Cerebellar cortex (tissue), 1 donor: Measurements from ENCODE around the gene PDE9A.

ENCODE experiments used
- DNase-seq: peaks from one replicate; pipeline ENCODE4 v3.0.0-alpha.2; 2015; ENCODE audit warnings: low spot score

Gene PDE9A

DNA sequence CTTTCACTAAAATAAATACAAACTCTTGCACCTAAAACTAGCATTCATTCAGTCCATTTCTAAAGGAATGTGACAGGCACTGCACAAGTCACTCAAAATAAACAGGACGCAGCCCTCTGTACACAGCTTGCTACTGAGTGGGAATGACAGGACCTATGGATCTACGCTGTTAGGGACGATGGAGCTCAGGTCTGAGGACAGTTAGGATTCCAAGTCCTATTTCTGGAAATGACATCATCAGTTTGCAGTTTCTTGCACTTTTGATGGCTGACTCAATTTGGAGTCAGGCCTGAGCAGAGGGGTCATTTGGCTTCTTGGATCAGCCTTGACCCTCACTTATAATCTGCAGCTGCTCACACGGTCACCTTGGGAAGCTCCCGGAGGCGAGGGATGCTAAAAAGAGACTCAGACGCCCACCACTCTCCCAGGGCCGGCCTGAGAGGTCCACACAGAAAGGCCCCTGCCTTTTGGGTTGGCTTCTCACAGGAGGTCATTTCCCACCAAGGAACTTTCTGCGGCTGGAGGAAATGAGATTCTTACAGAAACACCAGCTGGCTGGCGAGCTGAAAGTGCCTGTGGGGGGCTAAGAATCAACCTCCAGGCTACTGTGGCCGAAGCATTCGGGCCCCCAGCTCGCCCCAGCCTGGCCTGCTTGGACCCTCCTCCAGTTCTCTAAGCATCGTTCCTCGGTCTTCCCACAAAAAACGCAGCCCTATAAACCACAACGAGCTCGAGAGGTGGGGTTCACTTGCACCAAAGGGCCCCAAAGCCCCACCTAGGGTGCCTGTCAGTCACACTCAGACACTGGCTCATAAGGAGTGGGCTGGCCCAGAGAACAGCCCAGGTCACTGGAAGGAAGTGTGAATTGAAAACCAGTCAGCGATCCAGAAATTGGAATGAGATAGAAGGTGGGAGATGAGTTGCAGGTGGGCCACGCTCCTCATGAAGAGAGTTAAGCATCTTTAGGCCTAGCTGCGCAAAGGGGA is 8.9 kb upstream of the PDE9A start:
- no peak for DNase-seq

DNA sequence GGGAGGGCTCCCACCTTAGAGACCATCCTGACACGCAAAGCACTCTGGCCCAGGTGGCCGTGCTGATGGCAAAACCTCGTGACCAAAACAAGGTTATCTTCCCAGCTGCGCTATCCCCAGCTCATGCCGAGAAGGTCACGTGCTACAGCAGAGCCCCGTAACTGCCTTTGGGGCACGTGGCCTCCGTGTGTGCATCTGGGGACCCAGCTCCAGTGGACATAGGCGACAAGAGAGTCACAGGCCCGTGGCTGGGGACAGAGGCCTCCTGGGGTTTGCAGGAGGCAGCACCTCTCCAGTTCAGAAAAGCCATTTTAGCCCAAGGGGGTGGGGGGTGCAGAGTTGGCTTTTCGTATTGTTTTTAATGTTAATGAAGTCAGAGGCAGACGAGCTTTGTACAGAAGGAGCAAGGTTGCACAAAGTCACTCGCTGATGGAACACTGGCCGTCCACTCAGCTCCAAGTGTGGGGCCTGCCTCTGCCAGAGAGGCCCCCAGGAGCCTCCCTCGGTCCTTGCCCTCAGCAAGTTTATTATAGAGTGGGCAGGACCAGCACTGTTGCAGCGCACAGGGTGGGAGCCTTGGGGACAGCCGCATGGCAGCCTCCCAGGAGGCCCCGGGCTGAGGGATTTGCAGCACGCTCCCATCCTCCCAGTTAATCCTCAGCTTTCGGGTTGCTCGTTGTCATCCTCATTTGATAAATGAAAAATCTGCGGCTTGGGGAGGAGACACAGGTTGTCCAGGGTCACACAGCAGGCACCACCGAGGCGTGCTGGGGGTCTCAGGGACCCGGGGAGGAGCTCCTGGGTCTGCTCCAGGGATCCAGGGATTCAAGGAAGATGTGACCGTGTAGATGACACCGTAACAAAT is 8.0 kb upstream of the PDE9A start:
- no peak for DNase-seq

DNA sequence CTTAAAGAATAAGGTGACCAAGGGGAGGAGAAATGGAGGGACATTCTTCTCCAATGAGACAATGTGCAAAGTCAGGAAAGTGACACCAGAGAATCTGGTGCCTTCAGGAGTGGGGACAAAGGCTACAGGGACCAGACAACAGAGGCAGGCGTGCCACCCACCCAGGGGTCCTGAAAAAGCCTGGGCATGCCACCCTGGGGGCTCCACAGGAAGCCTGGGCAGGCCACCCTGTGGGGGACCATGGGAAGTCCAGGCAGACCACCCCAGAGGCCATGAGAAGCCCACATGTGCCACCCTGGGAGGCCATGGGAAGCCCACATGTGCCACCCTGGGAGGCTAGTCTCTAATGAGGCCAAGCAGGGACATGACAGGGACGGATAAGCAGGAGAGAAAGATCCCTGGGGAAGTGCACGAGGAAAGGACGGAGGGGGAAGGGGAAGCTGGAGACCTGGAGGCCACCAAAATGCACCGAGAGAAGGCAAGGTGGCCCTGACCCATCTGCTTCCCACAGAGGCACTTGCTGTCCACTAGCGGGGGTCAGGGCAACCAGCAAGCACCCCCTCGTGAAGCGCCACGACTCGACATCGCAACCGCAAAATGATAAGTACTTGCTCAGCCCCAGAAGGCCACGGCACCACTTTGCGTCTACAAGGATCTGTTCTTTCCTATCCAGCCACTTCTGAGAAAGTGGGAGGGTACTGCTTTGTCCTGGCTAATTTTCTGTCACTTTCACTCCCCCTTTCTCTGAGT is 7.2 kb upstream of the PDE9A start:
- DNase-seq = no peak

DNA sequence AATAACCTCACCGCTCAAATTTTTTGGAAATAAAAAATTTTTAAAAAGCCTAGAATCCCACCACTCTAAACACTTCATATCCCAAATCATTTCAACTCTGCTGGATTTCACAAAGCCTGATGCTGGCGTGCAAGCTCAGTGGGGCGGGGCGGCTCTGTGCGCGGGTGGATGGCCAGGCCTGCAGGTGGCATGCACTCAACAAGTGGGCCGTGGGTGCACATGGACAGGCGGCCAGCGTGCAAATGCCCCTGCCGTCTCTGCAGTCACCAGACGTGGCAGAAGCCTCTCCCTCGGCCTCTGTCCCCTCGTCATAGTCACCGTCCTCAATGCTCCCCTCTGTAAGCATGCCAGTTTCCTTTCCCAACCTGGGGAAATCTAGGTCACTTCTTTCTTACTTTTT is 6.6 kb upstream of the PDE9A start:
- DNase-seq = no peak

DNA sequence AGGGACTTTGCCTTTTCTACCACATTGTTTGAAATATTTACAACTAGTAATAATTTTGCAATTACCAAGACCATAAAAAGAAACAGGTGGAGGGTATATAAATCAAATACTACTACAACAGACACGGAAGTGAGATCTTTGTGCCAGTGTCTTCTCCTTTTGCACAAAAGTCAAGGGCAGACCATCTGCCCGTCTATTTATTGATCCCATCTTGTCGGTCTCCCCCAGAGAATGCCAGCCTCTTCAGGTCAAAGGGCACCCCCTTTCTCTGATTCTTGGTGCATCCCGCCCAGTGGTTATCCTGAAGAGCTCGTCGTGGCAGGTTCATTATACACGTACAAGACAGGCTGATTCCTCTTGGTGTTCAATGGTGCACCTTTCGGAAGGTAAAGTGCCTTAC is 4.8 kb upstream of the PDE9A start:
- no peak for DNase-seq

DNA sequence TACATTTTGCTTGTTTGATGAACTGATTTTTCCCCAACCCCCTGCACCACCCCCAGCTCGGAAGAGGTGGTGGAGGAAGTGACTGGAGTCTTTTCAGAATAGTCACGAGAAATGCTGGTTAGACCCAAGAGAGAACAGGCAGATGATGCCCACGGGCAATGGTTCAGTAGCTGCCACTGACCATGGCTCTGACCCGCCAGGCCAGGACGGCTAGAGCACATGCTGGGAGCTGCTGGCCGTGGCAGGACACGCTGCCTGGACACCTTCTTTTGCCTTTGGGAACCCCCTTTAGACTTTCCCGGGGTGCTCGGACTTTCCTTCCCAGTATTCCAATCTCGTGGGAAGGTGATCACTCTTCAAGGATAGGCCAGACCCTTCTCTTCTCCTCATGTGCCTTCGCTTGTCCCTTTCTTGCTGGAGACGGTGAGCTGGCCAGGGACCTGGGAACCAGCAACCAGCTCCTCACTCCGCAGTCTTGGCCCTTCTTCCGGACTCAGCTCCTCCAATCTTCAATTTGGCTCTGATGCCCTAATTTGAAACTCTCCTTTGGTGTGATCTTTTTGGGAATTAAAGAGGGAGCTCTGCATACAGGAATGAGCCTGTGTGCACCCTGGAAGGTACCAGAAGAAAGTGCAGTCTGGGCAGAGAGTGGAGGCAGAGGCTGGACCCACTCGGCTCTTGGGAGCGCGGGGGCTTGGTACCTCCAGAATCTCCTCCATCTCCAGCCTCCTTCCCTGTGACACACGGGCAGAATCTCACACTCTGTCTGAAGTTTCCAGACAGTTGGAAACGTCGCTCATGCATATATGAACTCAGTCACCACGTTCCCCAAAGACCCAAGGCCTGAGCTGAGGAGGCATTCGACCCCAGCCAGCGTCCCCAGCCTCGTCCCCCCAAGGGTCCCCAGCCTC is 4.0 kb upstream of the PDE9A start:
- no peak for DNase-seq

DNA sequence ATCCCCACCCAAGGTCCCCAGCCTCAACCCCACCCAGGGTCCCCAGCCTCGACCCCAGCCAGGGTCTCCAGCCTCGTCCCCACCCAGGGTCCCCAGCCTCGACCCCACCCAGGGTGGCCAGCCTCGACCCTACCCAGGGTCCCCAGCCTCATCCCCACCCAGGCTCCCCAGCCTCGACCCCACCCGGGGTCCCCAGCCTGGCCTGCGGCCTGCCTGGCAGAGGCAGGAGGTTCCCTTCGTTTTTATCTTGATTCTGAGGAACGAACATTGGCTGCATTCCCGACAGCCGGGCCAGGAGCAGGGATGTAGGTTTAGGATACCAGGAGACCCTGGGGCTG is 3.4 kb upstream of the PDE9A start:
- DNase-seq = no peak

DNA sequence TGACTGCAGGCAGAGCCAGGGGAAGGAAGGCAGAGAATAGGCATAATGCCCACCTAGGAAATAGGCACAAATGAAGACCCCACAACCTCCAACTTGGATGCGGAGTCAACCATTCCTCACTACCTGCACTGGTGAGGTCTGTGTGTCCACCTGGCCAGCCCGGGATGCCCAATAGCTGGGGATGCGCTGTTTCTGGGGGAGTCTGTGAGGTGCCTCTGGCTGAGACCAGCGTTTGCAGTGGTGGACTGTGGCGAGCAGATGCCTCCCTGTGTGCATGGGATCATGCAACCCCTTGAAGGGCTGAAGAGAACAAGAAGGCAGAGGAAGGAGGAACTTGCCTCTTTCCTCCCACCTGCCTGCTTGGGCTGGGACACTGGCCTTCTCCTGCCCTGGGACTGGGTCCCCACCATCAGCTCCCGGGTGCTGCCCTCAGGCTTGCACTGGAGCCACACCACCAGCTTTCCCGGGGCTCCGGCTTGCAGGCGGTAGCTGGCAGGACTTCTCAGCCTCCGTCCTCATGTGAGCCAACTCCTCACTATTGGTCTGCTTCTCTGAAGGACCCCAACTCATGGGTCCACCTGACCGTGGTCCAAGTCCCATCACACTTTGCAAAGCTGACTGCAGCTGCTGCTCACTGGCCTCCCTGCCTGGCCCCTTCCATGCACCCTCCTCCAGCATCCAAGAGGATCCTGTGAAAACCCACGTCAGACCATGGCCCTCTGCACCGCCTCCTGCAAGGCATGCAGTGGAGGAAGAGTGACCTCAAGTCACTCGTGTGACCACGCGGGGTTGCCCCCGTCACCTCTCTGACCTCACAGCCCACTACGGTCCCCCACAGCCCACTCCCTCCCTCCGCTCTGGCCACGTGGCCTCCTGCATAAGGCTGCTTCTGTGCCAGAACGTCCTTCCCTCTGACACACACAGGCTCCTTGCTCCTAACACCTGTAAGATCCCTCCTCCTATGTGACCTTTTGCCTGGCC is 2.7 kb upstream of the PDE9A start:
- DNase-seq = no peak

DNA sequence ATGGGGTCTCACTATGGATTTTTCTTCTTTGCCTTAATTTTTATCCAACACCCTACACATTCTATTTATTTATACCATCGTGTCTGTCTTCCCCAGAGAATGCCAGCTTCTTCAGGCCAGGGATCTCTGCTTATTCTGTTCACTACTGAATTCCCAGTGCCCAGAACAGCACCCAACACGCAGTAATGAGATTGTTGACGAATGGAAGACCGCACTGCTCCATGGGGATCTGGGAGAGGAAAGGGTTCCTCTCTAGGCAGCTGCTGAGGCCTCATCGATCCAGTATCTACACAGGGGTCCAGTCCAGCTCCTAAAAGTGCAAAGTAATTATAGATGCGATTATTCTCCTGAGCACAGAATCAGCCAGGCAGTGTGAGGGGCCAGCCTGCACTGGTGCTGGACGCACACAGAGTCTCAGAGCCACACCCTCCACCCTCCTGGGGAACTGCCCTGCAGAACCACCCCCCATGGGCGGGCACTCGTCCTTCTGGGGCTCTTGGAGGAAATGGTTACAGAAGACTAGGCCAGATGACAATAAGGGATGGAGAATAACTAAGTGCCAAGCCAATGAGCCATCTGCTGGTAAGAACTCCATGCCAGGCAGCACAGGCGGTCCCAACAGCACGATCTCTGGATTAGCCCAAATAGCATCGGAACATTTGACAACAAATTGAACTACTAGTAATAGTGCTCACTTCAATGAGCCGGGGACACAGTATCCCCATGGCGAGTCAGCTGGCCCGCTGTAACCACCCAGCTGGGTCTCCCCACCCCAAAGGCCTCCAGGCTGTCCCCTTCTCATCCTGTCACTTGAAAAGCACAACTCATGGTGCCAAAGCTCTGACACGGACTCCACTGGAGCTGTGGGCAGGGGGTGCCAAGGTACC is 1.7 kb upstream of the PDE9A start:
- DNase-seq = peak; percentile 93

DNA sequence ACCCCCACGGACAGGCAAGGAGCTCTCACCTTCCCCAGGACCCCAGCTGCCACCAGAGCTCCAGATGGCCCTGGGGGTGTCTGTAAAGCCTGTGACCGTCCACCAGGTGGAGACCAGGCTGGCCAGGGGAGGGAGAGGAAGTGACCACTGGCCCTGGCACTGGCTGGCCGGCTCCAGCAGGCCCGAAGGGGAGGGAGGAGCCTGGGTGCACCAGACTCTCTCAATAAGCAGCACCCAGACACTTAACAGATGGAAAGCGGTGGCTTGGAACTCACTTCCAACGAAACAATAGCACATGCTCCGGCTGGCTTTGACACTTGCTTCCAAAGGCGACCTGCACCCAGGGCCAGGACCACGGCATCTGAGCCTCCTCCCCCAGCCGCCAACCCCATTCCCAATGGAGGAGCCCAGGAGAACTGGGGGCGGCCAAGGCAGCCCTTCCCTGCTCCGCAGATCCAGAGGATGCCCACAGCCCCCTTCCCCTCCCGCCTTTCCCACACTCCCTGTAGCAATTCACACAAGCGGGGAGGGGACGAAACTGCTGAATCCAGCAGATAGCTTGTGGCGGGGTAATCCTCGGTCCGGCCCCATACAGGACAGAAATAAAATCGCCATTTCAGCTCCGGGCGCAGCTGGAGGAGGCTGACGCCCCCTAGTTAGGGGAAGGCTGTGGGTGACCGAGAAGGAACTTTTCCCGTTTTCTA is 742 bp upstream of the PDE9A start:
- DNase-seq = peak; percentile 90

DNA sequence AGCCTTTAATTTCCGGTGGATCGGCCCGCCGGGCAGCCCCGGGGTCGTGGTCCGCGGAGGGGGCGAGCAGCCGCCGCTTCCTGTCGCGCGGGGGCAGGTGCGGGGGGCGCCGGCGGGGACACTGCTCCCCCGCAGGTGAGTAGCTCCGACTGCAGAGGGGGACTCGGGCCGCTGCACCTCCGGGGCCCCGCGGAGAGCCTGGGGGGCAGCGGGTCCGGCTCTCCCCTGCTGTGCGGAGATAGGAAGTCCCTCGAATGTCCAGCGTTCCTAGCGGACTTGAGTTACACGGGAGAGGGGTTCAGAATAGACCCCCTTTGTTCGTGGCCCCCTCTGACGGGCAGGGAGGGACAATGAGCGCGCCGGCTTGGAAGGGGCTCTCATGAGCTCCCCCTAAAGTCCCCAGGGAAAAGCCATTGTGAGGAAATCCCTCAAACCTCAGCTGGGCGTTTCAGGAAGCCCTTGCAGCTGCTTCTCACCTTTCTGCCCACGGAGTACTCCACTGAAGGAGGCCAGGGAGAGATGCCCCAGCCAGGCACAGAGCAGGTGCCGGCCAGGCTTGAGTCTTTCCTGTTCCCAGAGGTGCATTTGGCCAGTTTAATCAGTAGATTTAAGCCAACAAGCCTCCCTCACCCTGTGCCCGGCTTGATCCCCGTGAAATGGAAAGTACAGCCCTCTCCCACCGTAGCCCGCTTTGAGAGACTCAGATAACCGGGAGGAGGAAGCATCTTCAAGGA is 925 bp downstream of the PDE9A start:
- DNase-seq = no peak

DNA sequence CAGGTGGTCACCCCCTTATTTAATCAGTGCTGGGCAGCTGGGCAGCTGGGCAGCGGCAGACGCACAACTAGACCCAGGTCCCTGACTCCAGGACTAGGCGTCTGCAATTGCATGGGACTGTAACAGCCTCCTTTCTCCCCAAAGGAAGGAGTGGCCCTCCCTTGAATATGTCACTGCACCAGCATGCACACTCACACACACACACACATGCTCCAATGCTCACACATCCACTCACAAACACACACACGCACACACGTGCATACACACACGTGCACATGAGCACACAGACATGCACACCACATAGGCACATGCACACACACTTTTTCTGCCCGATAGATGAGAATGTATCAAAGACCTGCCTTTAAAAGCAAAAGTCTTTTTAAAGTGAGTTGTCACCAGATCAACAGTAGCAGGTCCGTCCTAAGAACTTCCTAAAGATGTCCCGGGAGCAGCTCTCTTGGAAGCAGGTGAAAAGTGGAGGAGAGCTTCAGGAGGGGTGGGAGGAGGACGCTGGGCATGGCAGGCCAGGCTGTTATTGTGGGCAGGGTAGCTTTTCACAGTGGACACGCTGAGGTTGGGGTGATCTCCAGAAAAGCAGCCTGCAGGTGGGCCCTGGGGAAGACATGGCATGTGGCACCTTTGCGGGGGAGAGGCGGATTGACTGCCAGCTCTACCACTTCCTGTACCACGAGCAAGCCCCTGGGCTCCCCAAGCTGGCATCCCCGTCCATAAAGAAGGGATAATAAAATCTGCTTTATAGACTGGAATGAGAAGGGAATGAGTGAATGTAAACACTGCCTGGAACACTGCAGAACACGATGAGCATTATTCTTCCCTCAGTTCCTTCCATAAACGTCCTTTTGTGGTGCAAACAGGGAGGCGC is 1.7 kb downstream of the PDE9A start:
- DNase-seq = no peak

DNA sequence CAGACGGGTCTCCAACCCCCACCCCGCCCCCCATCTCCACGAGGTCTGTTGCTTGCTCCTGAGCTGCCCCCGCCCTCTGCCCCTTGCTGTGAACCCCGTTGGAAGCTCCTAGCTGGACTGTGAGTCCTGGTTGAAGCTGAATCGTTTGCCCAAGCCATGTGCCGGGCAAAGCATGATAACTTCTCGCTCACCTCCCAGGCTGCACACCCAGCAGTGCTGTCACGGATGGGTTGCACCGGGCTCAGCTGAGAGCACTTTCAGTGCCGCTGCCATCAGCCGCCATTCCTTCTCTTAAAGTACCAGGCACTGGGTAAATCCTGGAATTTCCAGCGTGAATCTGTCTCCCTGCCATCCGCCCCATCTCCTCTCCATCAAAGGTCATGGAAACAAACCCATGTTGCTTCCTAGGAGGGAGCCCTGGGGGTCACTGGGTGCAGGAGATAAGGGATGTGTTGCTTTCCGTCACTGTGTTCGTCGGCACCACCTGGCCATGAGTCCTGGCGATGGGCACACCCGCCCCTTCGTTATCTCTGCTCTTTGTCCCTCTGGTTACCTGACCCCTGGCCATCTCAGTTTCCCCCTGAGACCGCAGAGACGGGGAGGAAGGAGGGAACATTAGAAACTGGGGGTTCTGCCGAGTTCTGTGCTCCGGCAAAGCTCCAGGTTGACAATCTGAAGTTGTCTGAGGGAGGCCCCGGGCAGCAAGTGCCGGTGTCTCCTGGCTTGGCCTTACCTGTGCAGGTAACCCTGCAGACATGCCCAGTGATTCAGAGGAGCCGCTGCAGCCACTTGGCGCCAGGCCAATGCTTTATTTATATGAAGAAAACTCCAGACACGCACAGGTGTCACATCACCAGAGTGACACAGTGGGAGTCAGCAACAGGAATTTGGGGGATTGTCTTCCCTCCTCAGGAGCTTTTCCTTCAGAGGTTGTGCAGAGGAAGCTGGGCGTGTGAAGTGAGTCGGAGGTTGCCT is 2.7 kb downstream of the PDE9A start:
- DNase-seq = no peak

DNA sequence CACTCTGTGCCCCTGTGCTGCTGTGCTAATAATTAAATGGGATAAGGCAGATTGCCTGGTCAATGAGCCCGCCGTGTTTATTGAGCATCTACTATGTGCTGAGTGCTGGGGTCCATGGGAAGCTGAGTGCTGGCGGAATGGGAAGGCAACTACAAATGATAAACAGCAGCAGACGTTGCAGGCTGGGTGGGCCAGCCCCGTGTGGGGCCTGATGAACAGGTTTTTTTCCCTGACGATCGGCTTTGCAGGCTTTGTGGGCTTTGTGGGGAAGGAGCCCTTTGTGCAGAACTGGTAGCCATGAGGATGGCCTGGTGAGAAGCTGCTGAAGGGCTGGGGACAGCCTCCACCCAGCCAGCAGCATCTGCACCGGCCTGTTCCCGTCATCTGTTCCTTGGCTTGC is 3.5 kb downstream of the PDE9A start:
- no peak for DNase-seq

DNA sequence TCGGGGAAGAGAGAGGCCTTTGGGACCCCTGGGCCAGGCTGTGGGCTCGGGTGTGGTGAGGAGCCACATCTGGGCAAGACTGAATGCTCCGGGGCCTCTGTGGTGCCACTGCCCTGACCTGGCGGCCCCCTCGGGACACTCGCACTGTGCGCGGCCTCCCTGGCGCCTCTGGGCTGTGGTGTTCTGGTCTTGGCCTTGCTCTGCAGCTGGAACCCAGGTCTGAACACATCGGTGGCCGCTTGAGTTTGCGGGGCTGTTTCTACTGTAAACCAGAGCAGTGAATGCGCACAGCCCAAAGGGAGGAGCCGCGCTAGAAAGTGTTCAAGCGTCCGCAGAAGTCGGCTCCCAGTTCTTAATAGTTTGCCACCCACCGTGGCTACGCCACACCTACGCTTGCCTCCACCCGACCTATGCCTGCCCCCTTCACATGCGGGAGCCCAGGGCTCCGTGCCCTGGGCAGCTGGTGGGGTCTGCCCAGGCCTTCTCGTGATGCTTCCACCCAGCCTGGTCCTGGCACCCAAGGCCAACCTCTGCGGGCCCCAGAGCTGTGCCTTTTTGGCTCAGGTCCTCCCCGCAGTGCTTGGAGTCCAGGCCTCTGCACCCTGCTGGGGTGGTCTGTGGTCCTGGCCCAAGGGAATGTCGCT is 4.4 kb downstream of the PDE9A start:
- DNase-seq = no peak
